IPS-18c (cell line): Measurements from ENCODE around the gene NR1H4.
"Not testable (repeated sequence)": the region's sequence is repeated elsewhere in the genome, so short reads cannot be mapped to it uniquely, and the experiment has no call there.

Experiments
- H3K4me3 ChIP-seq: 2 replicates; pipeline ENCODE4 v1.7.0; 2013; ENCODE audit warnings: low read depth, mild to moderate bottlenecking, low read length, moderate library complexity; ENCODE audit not compliant: insufficient read depth
- H3K9me3 ChIP-seq: one replicate; pipeline ENCODE4 v1.6.1; 2013; ENCODE audit warnings: mild to moderate bottlenecking, low read length, moderate library complexity; ENCODE audit not compliant: control insufficient read depth, insufficient read depth

The NR1H4 gene

GRCh38 chr12:100574187-100575074 is 100.8 kb downstream of the NR1H4 start:
- peak overlapping the region; percentile 79 for H3K4me3 ChIP-seq
- H3K9me3 ChIP-seq: no peaks in the 10 kb centered on the region

DNA sequence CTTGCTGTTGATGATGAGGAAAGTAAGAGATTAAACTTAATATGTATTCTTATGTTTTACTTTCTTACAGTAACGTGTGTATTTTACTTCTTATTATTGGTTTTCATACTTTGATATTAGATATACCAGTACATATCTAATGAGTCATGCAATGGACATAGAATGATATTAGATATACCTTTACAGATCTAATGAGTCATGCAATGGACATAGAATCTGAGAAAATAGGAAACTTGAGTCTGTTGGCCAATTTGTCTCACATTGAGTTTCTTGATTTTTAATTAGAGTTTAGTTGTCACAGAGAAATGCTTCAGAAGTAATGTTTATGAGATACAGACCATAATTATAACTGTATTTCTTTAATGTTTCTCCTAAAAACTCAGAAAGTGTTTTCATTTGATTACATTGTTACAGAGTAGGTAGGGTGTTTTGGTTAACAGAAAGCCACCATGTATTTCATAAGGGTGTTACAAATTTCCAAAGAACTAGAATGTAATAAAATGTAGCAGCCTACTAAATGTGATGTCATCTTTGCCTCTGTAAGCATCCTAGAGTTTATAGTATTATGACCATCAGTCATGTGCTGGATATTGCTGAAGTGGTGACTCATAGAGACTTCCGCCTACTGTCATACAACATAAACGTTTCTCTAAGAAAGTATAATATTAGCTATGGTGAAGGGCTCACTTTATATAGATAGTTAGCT is 102.8 kb downstream of the NR1H4 start:
- H3K4me3 ChIP-seq: no peak overlapping the region

DNA sequence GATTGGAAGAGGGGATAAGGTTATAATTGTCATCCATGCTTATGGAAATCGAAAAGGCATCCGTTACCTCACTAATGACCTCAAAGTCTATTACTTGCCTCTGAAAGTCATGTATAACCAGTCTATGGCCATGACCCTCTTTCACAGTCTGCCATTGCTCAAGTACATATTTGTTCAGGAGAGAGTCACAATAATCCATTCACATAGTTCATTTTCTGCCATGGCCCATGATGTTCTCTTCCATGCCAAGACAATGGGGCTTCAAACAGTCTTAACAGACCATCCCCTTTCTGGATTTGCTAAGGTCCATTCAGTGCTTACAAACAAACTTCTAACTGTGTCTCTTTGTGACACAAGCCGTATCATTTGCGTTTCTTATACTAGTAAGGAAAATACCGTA is 105.3 kb downstream of the NR1H4 start:
- Histone ChIP-seq H3K9me3 (no peaks in the 10 kb centered on the region), H3K4me3 (no peak overlapping the region)

More for the DNA sequence above, 102.8 kb downstream of the NR1H4 start:
- H3K9me3 ChIP-seq: no peaks in the 10 kb centered on the region

GRCh38 chr12:100579844-100580243 is 106.2 kb downstream of the NR1H4 start:
- Histone ChIP-seq H3K4me3 (no peak overlapping the region), H3K9me3 (no peaks in the 10 kb centered on the region)

DNA sequence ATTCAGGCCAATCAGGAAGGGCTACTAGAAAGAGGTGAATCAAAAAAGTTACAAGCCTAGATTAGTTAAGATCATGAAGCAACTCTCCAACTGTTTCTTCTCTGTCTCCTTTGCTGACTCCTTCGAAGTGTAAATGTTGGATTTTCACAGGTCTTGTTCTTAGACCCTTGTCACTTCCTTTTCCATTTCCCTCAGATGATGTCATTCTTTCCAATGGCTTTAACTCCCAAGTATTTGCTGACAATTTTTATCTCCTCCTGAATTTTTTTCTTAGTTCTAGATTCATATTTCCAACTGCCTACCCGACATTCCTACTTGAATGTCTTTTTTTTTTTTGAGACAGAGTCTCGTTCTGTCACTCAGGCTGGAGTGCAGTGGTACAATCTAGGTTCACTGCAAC is 110.6 kb downstream of the NR1H4 start:
- Histone ChIP-seq H3K9me3 (no peaks in the 10 kb centered on the region), H3K4me3 (no peak overlapping the region)

- Histone ChIP-seq H3K9me3 (no peaks in the 10 kb centered on the region), H3K4me3 (no peak overlapping the region)
Measured at GRCh38 chr12:100591979-100592378, 118.3 kb downstream of the NR1H4 start.

DNA sequence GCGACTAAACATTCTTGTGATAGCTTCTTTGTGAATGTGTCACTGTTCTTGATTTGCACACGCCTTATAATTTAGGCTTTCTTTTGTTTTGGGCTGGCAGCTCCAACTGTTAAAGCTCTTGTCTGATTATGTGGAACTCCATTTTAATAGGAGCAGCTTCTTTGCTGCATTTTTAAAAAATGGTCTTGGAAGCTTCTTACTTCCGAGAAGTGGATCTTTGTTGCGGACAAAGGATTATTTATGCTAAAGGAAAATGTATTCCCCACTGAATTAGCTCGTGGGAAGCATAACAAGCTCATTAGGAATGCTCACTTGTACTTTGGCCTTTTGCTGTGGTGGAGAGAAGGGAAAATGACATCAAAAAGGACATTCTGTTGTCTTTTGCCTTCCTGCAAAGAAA is 119.8 kb downstream of the NR1H4 start:
- H3K4me3 ChIP-seq: no peak overlapping the region
- H3K9me3 ChIP-seq: no peaks in the 10 kb centered on the region

- Histone ChIP-seq H3K9me3 (no peaks in the 10 kb centered on the region), H3K4me3 (no peak overlapping the region)
Measured at GRCh38 chr12:100601626-100602025, 128.0 kb downstream of the NR1H4 start.

GRCh38 chr12:100602997-100603396 is 129.3 kb downstream of the NR1H4 start:
- not testable (repeated sequence) for H3K4me3 ChIP-seq, H3K9me3 ChIP-seq

DNA sequence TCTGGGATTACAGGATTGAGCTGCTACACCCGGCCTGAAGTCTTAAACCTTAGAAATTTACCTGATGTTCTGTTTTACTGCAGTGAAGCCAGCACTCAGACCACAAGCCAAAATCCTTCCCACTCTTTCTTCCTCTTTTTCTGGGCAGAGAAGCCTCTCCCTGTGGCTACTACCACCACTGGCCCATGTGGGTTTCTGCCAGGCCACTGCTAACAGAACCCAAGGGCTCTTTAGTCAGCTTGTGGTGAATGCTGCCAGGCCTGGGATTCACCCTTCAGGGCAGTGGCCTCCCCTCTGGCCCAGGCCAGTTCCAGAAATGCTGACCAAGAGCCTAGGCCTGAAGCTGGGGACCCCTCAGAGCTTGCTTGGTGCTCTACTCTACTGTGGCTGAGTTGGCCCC is 135.1 kb downstream of the NR1H4 start:
- Histone ChIP-seq H3K9me3 (no peaks in the 10 kb centered on the region), H3K4me3 (no peak overlapping the region)

GRCh38 chr12:100610666-100611430 is 137.2 kb downstream of the NR1H4 start:
- no peaks in the 10 kb centered on the region for H3K9me3 ChIP-seq
- H3K4me3 ChIP-seq: no peak overlapping the region

- Histone ChIP-seq H3K9me3 (no peaks in the 10 kb centered on the region), H3K4me3 (no peak overlapping the region)
Measured at GRCh38 chr12:100612606-100613005, 138.9 kb downstream of the NR1H4 start.
